ENCODE results near the gene RINL. TPM values are rescaled to one million over a fixed set of nuclear protein-coding genes. Genes with fewer than 3 reads are reported as not detected.
"Not testable (repeated sequence)": the region's sequence is repeated elsewhere in the genome, so short reads cannot be mapped to it uniquely, and the experiment has no call there.

Gene RINL
- total RNA-seq, 1 donor from 2014 or later, result 79.1 TPM

DNA sequence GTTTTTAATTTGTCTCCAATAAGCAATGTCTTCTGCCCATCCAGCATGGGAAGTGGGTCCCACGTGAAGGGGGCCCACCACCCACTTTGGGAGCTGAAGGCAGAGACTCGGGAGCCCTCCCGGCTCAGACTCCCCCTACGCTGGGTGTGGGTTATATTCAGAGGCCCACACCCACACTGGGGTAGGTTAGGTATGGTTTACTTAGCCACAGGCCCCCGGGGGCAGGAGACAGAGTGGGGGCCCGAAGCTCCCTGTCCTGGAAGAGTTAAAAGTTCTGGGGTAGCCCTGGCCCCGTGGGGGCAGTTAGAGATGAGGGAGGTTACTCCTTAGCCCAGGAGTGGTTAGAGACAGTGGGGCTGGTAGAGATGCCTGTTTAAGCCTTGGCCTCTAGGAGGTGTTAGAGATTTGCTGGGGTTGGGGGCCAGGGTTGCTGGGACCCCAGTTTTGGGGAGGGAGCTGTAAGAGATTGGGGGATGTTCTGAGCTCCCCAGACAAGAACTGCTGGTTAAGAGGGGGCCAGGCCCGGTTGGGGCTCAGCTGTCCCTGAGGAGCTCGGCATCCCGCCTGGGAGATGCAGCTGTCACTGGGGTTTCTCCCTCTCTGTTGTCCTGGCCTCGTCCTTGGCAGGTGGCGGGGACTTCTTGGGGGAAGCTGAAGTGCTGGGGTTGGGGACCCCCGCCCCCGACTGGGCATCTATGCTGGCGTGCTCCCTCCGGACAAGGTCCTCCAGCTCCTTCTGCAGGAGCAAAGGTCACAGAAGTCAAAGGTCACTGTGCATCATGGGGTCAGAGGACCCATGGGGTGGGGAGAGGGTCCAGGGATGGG lies 712 bp upstream of the RINL start:
- intact Hi-C loops (cut with micrococcal nuclease), result loop anchor here (1.0 to 5.0 kb wide), 5 partner anchors 9 to 1101 kb away; partner anchors contain the start of genes ECH1, HNRNPL and ZNF573

DNA sequence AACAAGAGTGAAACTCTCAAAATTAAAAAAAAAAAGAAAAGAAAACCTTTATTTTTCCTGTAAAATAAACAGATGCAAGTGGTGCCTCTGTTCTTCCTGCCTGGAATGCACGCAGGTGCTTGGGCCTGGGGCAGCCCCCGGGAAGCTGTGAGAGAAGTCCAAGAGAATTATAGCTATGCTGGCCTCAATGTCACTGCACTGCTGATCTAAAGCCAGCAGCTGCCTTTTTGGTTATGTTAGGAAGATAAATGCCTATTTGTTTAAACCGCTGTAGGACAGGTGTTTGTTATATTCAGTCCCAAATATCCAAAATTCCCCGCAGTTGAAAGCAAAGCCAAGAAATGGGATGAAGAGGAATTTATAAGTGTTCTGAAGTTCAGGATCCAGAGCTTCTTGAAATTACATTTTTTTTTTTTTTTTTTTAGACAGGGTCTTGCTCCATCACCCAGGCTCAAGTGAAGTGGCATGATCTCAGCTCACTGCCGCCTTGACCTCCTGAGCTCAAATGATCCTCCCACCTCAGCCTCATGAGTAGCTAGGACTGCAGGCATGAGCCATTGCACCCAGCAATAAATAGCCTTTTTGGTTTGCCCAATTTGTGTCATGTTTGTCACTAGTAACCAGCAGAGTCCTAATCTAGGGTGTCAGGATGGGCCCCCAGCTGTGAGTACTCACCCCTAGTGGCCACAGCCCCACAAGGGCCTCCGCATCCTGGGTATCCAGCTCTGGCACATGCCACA lies 2.2 kb downstream of the RINL start:
- intact Hi-C loops (cut with micrococcal nuclease), result loop anchor here (5.0 kb wide), 1 partner anchor 1099 kb away; the partner anchor contains the start of gene ZNF573

DNA sequence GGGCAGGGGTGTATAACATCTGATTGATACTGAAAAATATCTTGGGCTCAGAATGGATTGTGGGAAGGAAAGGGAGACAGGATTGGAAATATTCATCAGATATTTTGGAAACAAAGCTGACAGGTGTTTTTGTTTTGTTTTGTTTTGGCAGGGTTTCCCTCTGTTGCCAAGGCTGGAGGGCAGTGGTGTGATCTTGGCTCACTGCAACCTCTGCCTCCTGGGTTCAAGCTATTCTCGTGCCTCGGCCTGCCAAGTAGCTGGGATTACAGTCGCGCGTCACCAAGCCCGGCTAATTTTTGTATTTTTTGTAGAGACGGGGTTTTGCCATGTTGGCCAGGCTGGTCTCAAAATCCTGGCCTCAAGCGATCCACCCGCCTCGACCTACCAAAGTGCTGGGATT lies 4.7 kb downstream of the RINL start:
- intact Hi-C loops (cut with micrococcal nuclease), result not testable (repeated sequence)

DNA sequence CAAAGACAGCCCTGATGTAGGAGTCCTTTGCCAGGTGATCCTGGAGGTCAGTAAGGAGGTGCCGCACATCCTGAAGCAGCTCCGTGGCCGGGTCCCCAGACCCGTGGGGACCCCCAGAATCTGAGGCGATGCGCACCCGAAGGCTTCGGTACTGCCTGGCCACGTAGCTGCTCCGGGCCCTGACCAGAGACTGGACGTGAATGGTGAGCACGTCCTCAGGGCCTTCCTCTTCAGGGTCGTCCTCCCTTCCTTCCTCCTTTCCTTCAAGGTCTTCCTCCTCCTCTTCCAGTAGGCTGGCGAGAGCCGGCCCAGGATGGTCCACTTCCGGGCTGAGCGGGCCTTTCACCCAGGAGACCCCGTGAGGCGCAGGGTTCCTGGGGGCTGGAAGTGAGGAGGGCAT lies 7.5 kb downstream of the RINL start:
- intact Hi-C loops (cut with micrococcal nuclease), result no loop called here

DNA sequence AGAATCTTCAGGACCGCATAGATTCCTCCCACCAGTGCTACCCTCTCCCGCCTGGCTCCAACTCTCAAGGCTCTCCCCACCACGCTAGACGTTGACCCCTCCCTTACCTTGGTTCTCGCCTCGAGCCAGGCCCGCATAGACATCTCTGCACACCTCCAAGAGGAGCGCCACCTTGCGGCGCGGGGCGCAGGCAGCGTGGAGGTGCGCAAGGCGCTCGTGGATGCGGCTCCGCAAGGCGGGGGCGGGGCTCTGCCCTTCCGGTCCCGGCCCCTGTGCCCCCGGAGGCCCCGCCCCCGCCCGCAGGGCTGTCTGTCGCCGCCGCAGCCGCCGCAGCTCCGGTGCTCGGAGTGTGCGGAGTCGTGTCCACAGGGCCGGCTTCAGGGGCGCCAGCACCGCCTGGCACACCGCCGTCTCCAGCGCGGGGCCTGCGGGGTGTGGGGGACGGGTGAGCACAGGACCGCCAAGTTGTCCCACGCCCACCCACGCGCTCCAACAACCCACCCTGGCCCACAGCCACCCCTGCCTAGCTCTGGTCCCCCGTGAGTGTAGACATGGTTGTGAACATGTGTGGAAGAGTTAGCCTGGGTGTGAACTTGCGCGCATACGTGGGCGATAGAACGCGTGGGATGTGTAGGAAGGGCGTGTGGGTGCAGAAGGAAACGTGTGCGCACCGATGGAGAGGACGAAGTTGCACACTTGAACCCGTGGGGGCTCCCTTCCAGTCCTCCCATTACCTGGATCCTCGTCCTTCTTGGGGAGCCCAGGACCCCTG lies 8.1 kb downstream of the RINL start:
- intact Hi-C loops (cut with micrococcal nuclease), result loop anchor here (1.0 to 2.0 kb wide), 5 partner anchors 8 to 223 kb away; partner anchors contain the start of genes ACTN4, ECH1, NFKBIB and RINL

DNA sequence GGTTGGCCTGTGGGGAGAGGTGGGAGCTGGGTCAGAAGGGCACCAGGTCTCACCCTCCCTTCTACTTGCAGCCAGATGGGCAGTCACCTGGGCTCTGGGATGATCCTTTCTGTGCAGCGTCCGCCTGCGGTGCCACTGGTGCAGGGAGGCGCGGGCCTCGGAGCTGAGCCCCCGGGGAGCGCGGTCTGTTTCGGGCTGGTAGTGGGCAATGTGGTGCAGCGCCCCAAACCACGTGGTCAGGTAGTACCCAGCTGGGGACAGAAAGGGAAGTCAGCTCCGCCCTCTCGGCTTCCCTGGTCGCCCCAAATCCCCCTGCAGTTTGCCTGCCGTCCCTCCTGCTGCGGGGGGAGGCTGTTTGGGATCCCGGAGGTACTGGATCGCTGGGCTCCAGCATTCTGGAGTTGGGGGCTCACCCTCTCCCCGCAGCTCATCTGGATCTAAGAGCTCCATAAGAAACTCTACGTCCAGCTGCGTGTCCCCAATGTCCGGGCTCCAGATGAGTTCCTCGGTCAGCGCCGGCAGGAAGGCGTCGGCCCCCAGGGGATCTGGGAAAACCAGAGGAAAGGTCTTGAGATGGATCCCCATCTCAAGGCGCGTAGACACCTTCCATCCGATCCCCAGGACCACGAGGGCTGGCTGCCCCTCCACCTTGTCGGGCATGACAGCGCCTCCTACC lies 8.8 kb downstream of the RINL start:
- intact Hi-C loops (cut with micrococcal nuclease), result loop anchor here (1.0 to 2.0 kb wide), 5 partner anchors 9 to 222 kb away; partner anchors contain the start of genes ACTN4, ECH1, NFKBIB and RINL

DNA sequence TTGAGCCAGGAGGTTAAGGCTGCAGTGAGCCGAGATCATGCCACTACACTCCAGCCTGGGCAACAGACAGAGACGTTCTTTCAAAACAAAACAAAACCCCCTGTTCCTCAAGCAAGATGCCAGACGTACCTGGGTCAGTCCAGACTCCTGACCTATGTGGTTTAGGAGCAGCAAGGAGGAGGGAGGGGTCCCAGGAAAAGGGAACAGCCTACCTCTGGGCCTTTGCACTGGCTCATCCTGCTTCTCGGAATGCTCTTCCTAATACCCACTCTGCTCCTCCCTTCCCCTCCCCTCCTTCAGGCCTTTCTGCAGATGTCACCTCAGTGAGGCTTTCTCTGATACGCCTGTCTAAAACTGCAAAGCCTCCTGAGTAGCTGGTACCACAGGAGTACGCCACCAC lies 9.5 kb downstream of the RINL start:
- intact Hi-C loops (cut with micrococcal nuclease), result loop anchor here (2.0 kb wide), 1 partner anchor 222 kb away; the partner anchor contains the start of gene ACTN4

DNA sequence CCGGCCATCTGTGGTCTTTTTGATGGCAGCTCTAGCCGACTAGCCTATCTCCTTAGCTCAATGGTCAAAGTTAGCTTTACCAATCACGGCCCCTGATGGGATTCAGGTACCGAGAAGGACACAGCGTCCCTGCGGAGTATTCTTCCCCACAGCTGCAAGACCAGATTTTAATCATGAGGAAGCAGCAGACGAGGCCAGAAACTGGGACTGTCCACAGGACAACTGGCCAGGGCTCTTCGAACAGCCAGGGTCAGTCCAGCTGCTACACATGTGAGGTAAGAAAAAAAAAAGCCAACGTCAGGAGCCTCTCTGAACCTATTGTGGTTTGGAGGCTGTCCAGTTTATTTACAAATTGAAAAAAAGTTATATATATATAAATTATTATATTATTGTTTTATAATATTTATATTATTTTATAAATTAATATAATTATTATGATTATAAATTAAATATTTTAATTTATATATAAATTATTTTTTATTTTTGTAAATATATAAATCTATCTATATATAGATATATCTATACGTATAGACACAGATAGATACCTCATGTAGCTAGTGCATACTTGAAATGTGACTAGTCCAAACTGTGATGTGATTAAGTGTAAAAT lies 10.8 kb downstream of the RINL start:
- intact Hi-C loops (cut with micrococcal nuclease), result no loop called here

DNA sequence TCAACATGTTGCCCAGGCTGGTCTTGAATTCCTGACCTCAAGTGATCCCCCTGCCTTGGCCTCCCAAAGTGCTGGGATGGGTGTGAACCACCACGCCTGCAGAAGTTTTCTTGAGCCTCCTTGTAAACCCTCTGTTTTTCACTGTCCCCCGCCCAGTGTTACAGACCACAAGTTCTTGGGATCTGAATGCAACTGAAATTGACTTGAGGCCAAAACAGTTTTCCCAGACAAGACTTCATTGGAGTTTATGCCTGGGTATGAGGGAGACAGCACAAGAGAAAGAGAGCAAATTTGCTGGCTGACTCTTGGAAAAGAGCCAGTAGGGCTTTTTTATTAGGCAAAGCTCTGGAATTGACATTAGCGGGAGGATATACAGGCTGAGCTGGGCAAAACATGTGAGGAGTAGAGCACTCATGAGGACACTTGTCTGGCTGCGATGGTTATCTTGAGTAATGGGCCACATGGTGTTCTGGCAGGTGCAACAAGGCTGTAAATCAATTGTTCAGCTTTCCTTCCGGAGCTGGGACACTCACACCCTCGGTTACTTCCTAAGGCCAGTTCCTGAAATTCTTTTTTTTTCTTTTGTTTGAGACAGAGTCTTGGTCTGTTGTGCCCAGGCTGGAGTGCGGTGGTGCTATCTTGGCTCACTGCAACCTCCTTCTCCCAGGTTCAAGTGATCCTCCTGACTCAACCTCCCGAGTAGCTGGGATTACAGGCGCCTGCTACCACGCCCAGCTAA lies 15.6 kb downstream of the RINL start:
- intact Hi-C loops (cut with micrococcal nuclease), result no loop called here

DNA sequence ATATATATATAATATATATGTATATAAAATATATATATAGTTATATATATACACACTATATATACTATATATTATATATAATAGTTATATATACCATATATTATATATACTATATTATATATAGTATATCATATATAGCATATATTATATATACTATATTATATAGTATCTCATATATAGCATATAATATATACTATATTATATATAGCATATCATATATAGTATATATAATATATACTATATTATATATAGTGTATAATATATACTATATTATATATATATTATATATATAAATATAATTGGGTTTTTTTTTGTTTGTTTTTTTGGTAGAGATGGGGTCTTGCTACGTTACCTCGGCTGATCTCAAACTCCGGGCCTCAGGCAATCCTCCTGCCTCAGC lies 16.7 kb downstream of the RINL start:
- intact Hi-C loops (cut with micrococcal nuclease), result no loop called here

DNA sequence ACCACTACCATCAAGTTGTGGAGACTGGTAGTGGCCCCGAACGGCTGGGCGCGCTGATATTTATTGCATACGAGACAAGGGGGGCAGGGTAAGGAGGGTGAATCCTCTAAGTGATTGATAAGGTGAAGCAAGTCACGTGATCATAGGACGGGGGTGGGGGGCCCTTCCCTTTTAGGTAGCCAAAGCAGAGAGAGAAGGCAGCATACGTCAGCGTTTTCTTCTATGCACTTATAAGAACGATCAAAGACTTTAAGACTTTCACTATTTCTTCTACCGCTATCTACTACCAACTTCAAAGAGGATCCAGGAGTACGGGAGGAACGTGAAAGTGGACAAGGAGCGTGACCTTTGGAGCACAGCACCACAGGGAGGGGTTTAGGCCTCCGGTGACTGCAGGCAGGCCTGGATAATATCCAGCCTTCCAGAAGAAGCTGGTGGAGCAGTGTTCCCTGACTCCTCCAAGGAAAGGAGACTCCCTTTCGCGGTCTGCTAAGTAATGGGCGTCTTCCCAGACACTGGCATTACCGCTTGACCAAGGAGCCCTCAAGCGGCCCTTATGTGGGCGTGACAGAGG lies 18.4 kb downstream of the RINL start:
- intact Hi-C loops (cut with micrococcal nuclease), result not testable (repeated sequence)

DNA sequence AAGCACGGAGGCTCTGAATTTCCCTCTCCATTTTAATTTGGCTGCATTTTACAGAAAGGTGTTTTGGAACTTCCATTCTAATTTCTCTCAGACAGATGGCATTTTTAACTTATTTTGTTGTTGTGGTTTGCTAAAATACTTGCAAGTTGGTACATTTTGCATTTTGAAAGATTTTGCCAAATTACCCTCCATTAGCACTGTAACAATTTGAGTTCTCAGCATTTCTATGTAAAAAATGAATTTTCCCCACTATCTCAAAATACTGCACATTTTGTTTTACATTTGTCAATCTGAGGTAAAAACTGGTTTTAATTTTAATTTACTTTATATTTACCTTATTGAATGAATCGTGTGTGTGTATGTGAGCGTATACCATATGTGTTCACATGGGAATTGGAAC lies 21.3 kb downstream of the RINL start:
- intact Hi-C loops (cut with micrococcal nuclease), result no loop called here

DNA sequence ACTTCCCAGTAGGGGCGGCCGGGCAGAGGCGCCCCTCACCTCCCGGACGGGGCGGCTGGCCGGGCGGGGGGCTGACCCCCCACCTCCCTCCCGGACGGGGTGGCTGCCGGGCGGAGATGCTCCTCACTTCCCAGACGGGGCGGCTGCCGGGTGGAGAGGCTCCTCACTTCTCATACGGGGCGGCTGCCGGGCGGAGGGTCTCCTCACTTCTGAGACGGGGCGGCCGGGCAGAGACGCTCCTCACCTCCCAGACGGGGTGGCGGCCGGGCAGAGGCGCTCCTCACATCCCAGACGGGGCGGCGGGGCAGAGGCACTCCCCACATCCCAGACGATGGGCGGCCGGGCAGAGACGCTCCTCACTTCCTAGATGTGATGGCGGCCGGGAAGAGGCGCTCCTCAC lies 22.3 kb downstream of the RINL start:
- intact Hi-C loops (cut with micrococcal nuclease), result not testable (repeated sequence)

DNA sequence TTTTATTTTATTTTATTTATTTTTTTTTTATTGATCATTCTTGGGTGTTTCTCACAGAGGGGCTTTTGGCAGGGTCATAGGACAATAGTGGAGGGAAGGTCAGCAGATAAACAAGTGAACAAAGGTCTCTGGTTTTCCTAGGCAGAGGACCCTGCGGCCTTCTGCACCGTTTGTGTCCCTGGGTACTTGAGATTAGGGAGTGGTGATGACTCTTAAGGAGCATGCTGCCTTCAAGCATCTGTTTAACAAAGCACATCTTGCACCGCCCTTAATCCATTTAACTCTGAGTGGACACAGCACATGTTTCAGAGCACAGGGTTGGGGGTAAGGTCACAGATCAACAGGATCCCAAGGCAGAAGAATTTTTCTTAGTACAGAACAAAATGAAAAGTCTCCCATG lies 23.1 kb downstream of the RINL start:
- intact Hi-C loops (cut with micrococcal nuclease), result loop anchor here (5.0 kb wide), 1 partner anchor 537 kb away; the partner anchor contains the start of genes MED29 and PAF1

DNA sequence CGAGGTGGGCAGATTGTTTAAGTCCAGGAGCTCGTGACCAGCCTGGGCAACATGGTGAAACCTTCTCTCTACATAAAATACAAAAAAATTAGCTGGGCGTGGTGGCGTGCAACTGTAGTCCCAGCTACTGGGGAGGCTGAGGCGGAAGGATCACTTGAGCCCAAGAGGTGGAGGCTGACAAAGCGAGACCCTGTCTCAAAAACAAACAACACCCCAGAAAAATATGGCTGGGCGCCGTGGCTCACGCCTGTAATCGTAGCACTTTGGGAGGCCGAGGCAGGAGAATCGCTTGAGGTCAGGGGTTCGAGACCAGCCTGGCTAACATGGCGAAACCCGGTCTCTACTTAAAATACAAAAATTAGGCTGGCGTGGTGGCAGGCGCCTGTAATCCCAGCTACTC lies 24.9 kb downstream of the RINL start:
- intact Hi-C loops (cut with micrococcal nuclease), result loop anchor here (5.0 kb wide), 1 partner anchor 539 kb away; the partner anchor contains the start of genes MED29 and PAF1

DNA sequence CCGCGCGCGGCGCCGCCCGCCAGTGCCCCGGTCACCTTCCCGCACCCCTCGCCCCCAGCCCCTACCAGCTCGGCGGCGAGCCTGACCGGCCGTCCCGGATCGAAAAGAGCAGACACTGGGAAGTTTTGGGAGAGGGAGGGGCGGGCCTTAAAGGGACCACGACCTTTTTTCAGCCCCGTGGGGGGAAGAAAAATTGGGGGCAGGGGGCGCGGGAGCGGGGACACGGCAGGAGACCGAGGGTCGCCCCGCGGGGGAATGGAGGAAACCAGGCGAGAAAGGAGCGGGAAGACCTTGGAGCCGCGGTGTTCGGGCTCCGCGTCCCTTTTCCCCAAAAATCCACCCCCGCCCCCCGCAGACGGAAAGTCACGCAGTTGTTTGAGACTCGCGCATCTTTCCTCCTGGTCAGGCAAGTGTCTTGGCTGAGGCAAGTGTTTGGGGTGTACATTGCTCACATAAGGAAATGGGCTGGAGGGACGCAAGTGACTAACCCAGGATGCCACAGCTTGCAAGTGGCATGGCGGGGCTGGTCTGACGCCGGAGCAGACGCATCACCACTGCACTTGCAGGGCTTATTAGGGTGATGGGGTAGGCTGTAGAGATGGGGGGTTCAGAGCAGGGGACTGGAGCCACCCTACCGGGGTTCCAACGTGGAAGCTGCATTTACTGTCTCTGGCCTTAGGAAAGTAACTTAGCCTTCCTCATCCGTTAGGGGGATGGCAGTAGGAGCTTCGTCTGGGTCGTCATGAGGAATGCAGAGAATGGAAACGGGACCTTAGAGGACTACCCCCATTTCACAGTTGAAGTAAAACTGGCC lies 25.6 kb downstream of the RINL start:
- intact Hi-C loops (cut with micrococcal nuclease), result loop anchor here (1.0 to 5.0 kb wide), 2 partner anchors 17 to 540 kb away; partner anchors contain the start of genes MED29 and PAF1

DNA sequence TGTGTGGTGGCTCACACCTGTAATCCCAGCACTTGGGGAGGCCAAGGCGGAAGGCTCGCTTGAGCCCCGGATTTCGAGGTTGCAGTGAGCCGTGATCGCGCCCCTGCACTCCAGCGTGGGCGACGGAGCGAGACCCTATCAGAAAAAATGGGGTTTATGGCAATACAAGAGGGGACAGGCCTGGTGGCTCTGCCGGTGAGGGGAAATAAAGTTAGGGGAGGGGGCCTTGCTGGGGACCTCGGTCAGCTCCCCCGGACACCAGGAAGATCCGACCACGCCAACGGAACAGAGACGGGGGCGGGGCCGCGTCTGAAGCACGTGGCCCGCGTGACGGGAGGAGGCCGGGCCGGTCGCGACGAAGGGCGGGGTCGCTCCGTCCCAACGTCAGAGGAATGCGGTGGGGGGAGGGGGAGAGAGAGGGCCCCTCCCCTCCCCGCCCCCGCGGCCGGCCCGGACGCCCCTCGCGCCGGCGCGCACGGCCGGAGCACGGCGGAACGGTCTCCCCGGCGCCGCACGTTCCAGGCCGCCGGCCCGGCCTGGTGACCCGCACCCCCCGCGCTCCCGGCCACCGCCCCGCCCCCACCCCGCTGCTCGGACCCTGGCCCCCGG lies 26.3 kb downstream of the RINL start:
- intact Hi-C loops (cut with micrococcal nuclease), result loop anchor here (1.0 to 5.0 kb wide), 4 partner anchors 18 to 561 kb away; partner anchors contain the start of genes GGN, MED29, PAF1 and PLEKHG2

Measured in T-helper 1 cell treated with Interleukin-12 subunit alpha and Interleukin-12 subunit beta and Interleukin-4 antibody, amounts not matched to agents 30 ng/mL and 1 ng/mL, for 36 hours (primary cell).